Measurements from ENCODE around the gene LIG4. TPM values are rescaled to one million over a fixed set of nuclear protein-coding genes. Genes with fewer than 3 reads are reported as not detected.

The LIG4 gene
- total RNA-seq, 1 donor from 2014 or later: 8.7 TPM

- peaks cover 33% of the 10 kb centered on the region for H3K4me1 Mint-ChIP-seq (ENCODE audit: unreplicated experiment)
- peak; percentile 94 for TF ChIP-seq CTCF (conservative IDR thresholded peaks at IDR 0.05)
- no peak overlapping the region for H3K27ac Mint-ChIP-seq
- no peak for DNase-seq (ENCODE audit: extremely low spot score, unreplicated experiment)
- no peaks in the 10 kb centered on the region for H3K36me3 Mint-ChIP-seq
- no peaks in the 10 kb centered on the region for H3K9me3 Mint-ChIP-seq
- H3K27me3 Mint-ChIP-seq: no peaks in the 10 kb centered on the region
- no peak overlapping the region for H3K4me3 Mint-ChIP-seq
Measured at GRCh38 chr13:108227651-108228272, 12.4 kb upstream of the LIG4 start.

GRCh38 chr13:108226184-108226583 is 10.8 kb upstream of the LIG4 start:
- no peak for DNase-seq (ENCODE audit: extremely low spot score, unreplicated experiment)
- Mint-ChIP-seq H3K27me3 (no peaks in the 10 kb centered on the region), H3K27ac (peak overlapping the region; percentile 14), H3K9me3 (no peaks in the 10 kb centered on the region), H3K36me3 (no peaks in the 10 kb centered on the region), H3K4me1 (ENCODE audit: unreplicated experiment) (peaks cover 33% of the 10 kb centered on the region), H3K4me3 (peak overlapping the region; percentile 10)
- no peak for TF ChIP-seq CTCF (conservative IDR thresholded peaks at IDR 0.05)

- Mint-ChIP-seq H3K36me3 (peaks cover 3% of the 10 kb centered on the region), H3K27ac (no peak overlapping the region)
Measured at GRCh38 chr13:108225440-108225839, 10.1 kb upstream of the LIG4 start.

GRCh38 chr13:108223687-108224503 is 8.6 kb upstream of the LIG4 start:
- H3K9me3 Mint-ChIP-seq: no peaks in the 10 kb centered on the region
- no peak overlapping the region for H3K27ac Mint-ChIP-seq
- TF ChIP-seq CTCF (conservative IDR thresholded peaks at IDR 0.05): no peak
- H3K4me1 Mint-ChIP-seq (ENCODE audit: unreplicated experiment): peaks cover 45% of the 10 kb centered on the region
- H3K27me3 Mint-ChIP-seq: no peaks in the 10 kb centered on the region
- H3K36me3 Mint-ChIP-seq: peaks cover 3% of the 10 kb centered on the region
- no peak overlapping the region for H3K4me3 Mint-ChIP-seq
- no peak for DNase-seq (ENCODE audit: extremely low spot score, unreplicated experiment)

More at GRCh38 chr13:108225440-108225839, 10.1 kb upstream of the LIG4 start:
- TF ChIP-seq CTCF (conservative IDR thresholded peaks at IDR 0.05): no peak
- Mint-ChIP-seq H3K27me3 (no peaks in the 10 kb centered on the region), H3K9me3 (no peaks in the 10 kb centered on the region), H3K4me3 (peak overlapping the region; percentile 7), H3K4me1 (ENCODE audit: unreplicated experiment) (peaks cover 33% of the 10 kb centered on the region)
- no peak for DNase-seq (ENCODE audit: extremely low spot score, unreplicated experiment)

- Mint-ChIP-seq H3K27ac (peak overlapping the region; percentile 90), H3K36me3 (peaks cover 3% of the 10 kb centered on the region), H3K27me3 (no peaks in the 10 kb centered on the region), H3K4me1 (ENCODE audit: unreplicated experiment) (peaks cover 28% of the 10 kb centered on the region), H3K9me3 (no peaks in the 10 kb centered on the region), H3K4me3 (peak overlapping the region; percentile 94)
- DNase-seq (ENCODE audit: extremely low spot score, unreplicated experiment): no peak
- no peak for TF ChIP-seq CTCF (conservative IDR thresholded peaks at IDR 0.05)
Measured at GRCh38 chr13:108220041-108220440, 4.7 kb upstream of the LIG4 start.
